H9 (cell line): ENCODE results near the gene FBXL13. TPM values are rescaled to one million over a fixed set of nuclear protein-coding genes. Genes with fewer than 3 reads are reported as not detected.
"Not testable (repeated sequence)": the region's sequence is repeated elsewhere in the genome, so short reads cannot be mapped to it uniquely, and the experiment has no call there.

Source experiments
- DNase-seq: peaks from one replicate; pipeline ENCODE4 v3.0.0-alpha.2; 2017
- H2AFZ ChIP-seq: one replicate; pipeline ENCODE4 v1.6.1; 2013; ENCODE audit warnings: mild to moderate bottlenecking, low read length, control low read depth, moderate library complexity
- H2AK5ac ChIP-seq: 2 replicates; pipeline ENCODE4 v1.6.1; 2013; ENCODE audit warnings: low read length, control low read depth, mixed read lengths; ENCODE audit not compliant: insufficient read length
- H2BK120ac ChIP-seq: one replicate; pipeline ENCODE4 v1.6.1; 2013; ENCODE audit warnings: low read depth, mild to moderate bottlenecking, low read length, control low read depth, inconsistent platforms; ENCODE audit not compliant: poor library complexity, severe bottlenecking
- H2BK12ac ChIP-seq: 2 replicates; pipeline ENCODE4 v1.6.1; 2013; ENCODE audit warnings: low read length, control low read depth, mixed read lengths, low read depth; ENCODE audit not compliant: insufficient read length
- H2BK15ac ChIP-seq: 2 replicates; pipeline ENCODE4 v1.6.1; 2013; ENCODE audit warnings: low read depth, low read length, control low read depth
- H2BK20ac ChIP-seq: one replicate; pipeline ENCODE4 v1.6.1; 2013; ENCODE audit warnings: low read depth, mild to moderate bottlenecking, low read length, control low read depth, inconsistent platforms; ENCODE audit not compliant: poor library complexity, severe bottlenecking
- H2BK5ac ChIP-seq: 2 replicates; pipeline ENCODE4 v1.6.1; 2013; ENCODE audit warnings: low read length, control low read depth, mixed read lengths; ENCODE audit not compliant: insufficient read length
- H3K14ac ChIP-seq: 2 replicates; pipeline ENCODE4 v1.6.1; 2013; ENCODE audit warnings: low read length, control low read depth; ENCODE audit not compliant: insufficient read depth
- H3K18ac ChIP-seq: 2 replicates; pipeline ENCODE4 v1.6.1; 2013; ENCODE audit warnings: low read depth, mild to moderate bottlenecking, mixed read lengths, low read length, control low read depth; ENCODE audit not compliant: insufficient read length
- H3K23ac ChIP-seq: 2 replicates; pipeline ENCODE4 v1.6.1; 2013; ENCODE audit warnings: low read length, control low read depth, mixed read lengths, low read depth; ENCODE audit not compliant: insufficient read length
- H3K23me2 ChIP-seq: 2 replicates; pipeline ENCODE4 v1.6.1; 2013; ENCODE audit warnings: low read depth, mild to moderate bottlenecking, mixed read lengths, low read length, control low read depth; ENCODE audit not compliant: insufficient read length, poor library complexity, severe bottlenecking
- H3K27ac ChIP-seq: 2 replicates; pipeline ENCODE4 v1.5.1; 2013; ENCODE audit warnings: low read length, control low read depth, mixed read lengths, low read depth; ENCODE audit not compliant: insufficient read length
- H3K27me3 ChIP-seq: 2 replicates; pipeline ENCODE4 v1.6.1; 2013; ENCODE audit warnings: low read length, control low read depth, inconsistent platforms; ENCODE audit not compliant: insufficient read depth
- H3K4ac ChIP-seq: 2 replicates; pipeline ENCODE4 v1.6.1; 2013; ENCODE audit warnings: low read depth, mild to moderate bottlenecking, control low read depth, inconsistent platforms, low read length, moderate library complexity
- H3K4me1 ChIP-seq: 2 replicates; pipeline ENCODE4 v1.6.1; 2013; ENCODE audit warnings: low read length, control low read depth, inconsistent platforms; ENCODE audit not compliant: insufficient read depth
- H3K4me2 ChIP-seq: 2 replicates; pipeline ENCODE4 v1.6.1; 2013; ENCODE audit warnings: low read length, control low read depth, mixed read lengths; ENCODE audit not compliant: insufficient read length, insufficient read depth
- H3K56ac ChIP-seq: 2 replicates; pipeline ENCODE4 v1.6.1; 2013; ENCODE audit warnings: low read depth, mild to moderate bottlenecking, mixed read lengths, low read length, control low read depth; ENCODE audit not compliant: insufficient read length
- H3K79me1 ChIP-seq: 2 replicates; pipeline ENCODE4 v1.6.1; 2013; ENCODE audit warnings: low read depth, mild to moderate bottlenecking, moderate library complexity, low read length, control low read depth, inconsistent platforms; ENCODE audit not compliant: insufficient read depth, poor library complexity, severe bottlenecking
- H3K79me2 ChIP-seq: 2 replicates; pipeline ENCODE4 v1.6.1; 2013; ENCODE audit warnings: low read length, control low read depth, inconsistent platforms; ENCODE audit not compliant: insufficient read depth
- H3K9ac ChIP-seq: 2 replicates; pipeline ENCODE4 v1.6.1; 2013; ENCODE audit warnings: low read length, control low read depth, mixed read lengths; ENCODE audit not compliant: insufficient read length; ENCODE audit errors: extremely low read depth
- H3K9me3 ChIP-seq: one replicate; pipeline ENCODE4 v1.6.1; 2013; ENCODE audit warnings: low read depth, low read length, inconsistent platforms; ENCODE audit not compliant: control insufficient read depth
- H3T11ph ChIP-seq: one replicate; pipeline ENCODE4 v1.6.1; 2013; ENCODE audit warnings: mild to moderate bottlenecking, low read length, control low read depth, inconsistent platforms
- H4K20me1 ChIP-seq: one replicate; pipeline ENCODE4 v1.6.1; 2013; ENCODE audit not compliant: control insufficient read depth, insufficient read length, insufficient read depth
- H4K5ac ChIP-seq: 2 replicates; pipeline ENCODE4 v1.6.1; 2013; ENCODE audit warnings: low read depth, mild to moderate bottlenecking, mixed read lengths, low read length, control low read depth; ENCODE audit not compliant: insufficient read length
- H4K8ac ChIP-seq: replicated peaks from 2 replicates; pipeline ENCODE4 v1.6.1; 2013; ENCODE audit warnings: low read length, control low read depth, mixed read lengths, low read depth; ENCODE audit not compliant: insufficient read length
- H4K91ac ChIP-seq: 2 replicates; pipeline ENCODE4 v1.6.1; 2013; ENCODE audit warnings: low read depth, mild to moderate bottlenecking, moderate library complexity, mixed read lengths, low read length, control low read depth; ENCODE audit not compliant: insufficient read length
- H3K27ac Mint-ChIP-seq, 3 experiments: 2 replicates in 2 of 3; 3 replicates in 1 of 3; pipeline ENCODE4 v1.8.0; 2020 to 2021; ENCODE audit warnings: mixed read lengths in 3 of 3, mild to moderate bottlenecking in 1 of 3, moderate library complexity in 1 of 3
- H3K27me3 Mint-ChIP-seq: 2 replicates; pipeline ENCODE4 v1.8.0; 2021; ENCODE audit warnings: low read depth, mild to moderate bottlenecking, moderate library complexity, mixed read lengths
- H3K36me3 Mint-ChIP-seq, 3 experiments: 2 replicates in 2 of 3; 3 replicates in 1 of 3; pipeline ENCODE4 v1.8.0; 2020 to 2021; ENCODE audit warnings: low read depth in 3 of 3, mixed read lengths in 3 of 3; ENCODE audit not compliant: insufficient read depth in 1 of 3
- H3K4me1 Mint-ChIP-seq, 2 experiments: 2 replicates each; pipeline ENCODE4 v1.8.0; 2020; ENCODE audit warnings: mixed read lengths in 2 of 2
- H3K4me3 Mint-ChIP-seq, 2 experiments: 2 replicates in 1 of 2; 3 replicates in 1 of 2; pipeline ENCODE4 v1.8.0; 2020 to 2021; ENCODE audit warnings: mild to moderate bottlenecking in 2 of 2, mixed read lengths in 2 of 2, moderate library complexity in 1 of 2
- H3K9me3 Mint-ChIP-seq, 2 experiments: 2 replicates in 1 of 2; 3 replicates in 1 of 2; pipeline ENCODE4 v1.8.0; 2020; ENCODE audit warnings: mild to moderate bottlenecking in 2 of 2, mixed read lengths in 2 of 2, moderate library complexity in 1 of 2
- WGBS: extraction: QIAGEN DNeasy Blood & Tissue Kit; methylation state at CpG from one replicate; pipeline ENCODE4 v1.1.7; 2013; ENCODE audit warnings: missing lambda C conversion rate, low lambda C conversion rate, mixed read lengths; ENCODE audit not compliant: insufficient read length; ENCODE audit errors: extremely low coverage; 5-methylcytosine and 5-hydroxymethylcytosine counted together
- total RNA-seq: library from RNA; stranded (reverse); gene quantifications from 2 replicates; pipeline ENCODE4 v1.2.1, GENCODE V29; 2021

Gene FBXL13
- total RNA-seq, 1 experiment from 2014 or later, result 4.4 TPM

DNA sequence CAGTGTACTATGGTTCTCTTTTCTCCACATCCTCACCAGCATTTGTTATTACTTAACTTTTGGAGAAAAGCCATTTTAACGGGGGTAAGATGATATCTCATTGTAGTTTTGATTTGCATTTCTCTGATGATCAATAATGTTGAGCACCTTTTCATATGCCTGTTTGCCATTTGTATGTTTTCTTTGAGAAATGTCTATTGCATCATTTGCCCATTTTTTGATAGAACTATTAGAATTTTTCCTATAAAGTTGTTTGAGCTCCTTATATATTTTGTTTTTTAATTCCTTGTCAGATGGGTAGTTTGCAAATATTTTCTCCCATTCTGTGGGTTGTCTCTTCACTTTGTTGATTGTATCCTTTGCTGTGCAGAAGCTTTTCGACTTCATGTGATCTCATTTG is 172.5 kb downstream of the FBXL13 start:
- not testable (repeated sequence) for H3K9ac ChIP-seq, H2BK120ac ChIP-seq, H3K4me1 Mint-ChIP-seq, H3K56ac ChIP-seq, H3K9me3 Mint-ChIP-seq, H3K18ac ChIP-seq, H3K9me3 ChIP-seq, H3K4me3 Mint-ChIP-seq, H3K27me3 ChIP-seq, H3K4me1 ChIP-seq, H4K91ac ChIP-seq, H3K27ac ChIP-seq, DNase-seq, H4K8ac ChIP-seq, H2BK20ac ChIP-seq, H3K23me2 ChIP-seq, H4K5ac ChIP-seq, H2BK15ac ChIP-seq, H3K27me3 Mint-ChIP-seq, H3K4me2 ChIP-seq, H2BK5ac ChIP-seq, H3K27ac Mint-ChIP-seq, H2BK12ac ChIP-seq, H3K79me2 ChIP-seq, H2AFZ ChIP-seq, H4K20me1 ChIP-seq, H3K14ac ChIP-seq, H3T11ph ChIP-seq, H3K79me1 ChIP-seq, H3K23ac ChIP-seq, H2AK5ac ChIP-seq, H3K4ac ChIP-seq
- no CpG with 5 or more reads among the region's 2 CpGs for WGBS
- peaks cover 0 to 22% (median 0%) of the 10 kb centered on the region in 3 experiments; a peak in 2 of 7 replicates for H3K36me3 Mint-ChIP-seq
